HEK293 (cell line): ENCODE data around the gene CHAC1.
A peak's percentile ranks its signal among the peaks of the same experiment; 100 is the strongest.

Experiments used
- CTCF ChIA-PET: fragments of 350-600 bp; formaldehyde crosslinking; extraction: SDS; loops from one replicate; lab custom pipeline; 2021; ENCODE audit warnings: antibody characterized with exemption; lab: Yijun Ruan, JAX
- POLR2A ChIA-PET: fragments of 300-600 bp; formaldehyde crosslinking; extraction: SDS; loops from one replicate; lab custom pipeline; 2020; ENCODE audit warnings: antibody characterized with exemption, inconsistent platforms; lab: Yijun Ruan, JAX
- H3K27ac ChIP-seq: fragments of 200-500 bp; sonication (Bioruptor generic); 2 replicates; pipeline ENCODE4 v1.5.1; 2014; ENCODE audit warnings: low read depth, low read length, control low read depth, inconsistent platforms; ENCODE audit errors: extremely low read depth
- H3K36me3 ChIP-seq, 2 experiments: fragments of 200-500 bp in 1 of 2; sonication (Bioruptor generic) in 1 of 2; 1 replicate in 1 of 2; 2 replicates in 1 of 2; pipeline ENCODE4 v1.5.1; 2014 to 2017; ENCODE audit warnings: inconsistent platforms in 2 of 2, low read length in 2 of 2; ENCODE audit not compliant: control insufficient read depth in 2 of 2, insufficient read depth in 1 of 2
- H3K4me1 ChIP-seq: fragments of 200-500 bp; sonication (Bioruptor generic); 2 replicates; pipeline ENCODE4 v1.5.1; 2014; ENCODE audit warnings: mild to moderate bottlenecking, low read length, inconsistent platforms; ENCODE audit not compliant: control insufficient read depth, insufficient read depth
- H3K4me3 ChIP-seq: 2 replicates; pipeline ENCODE4 v1.5.1; 2011; ENCODE audit warnings: low read depth, mild to moderate bottlenecking, control low read depth, low read length, moderate library complexity
- H3K9me3 ChIP-seq: fragments of 200-500 bp; sonication (Bioruptor generic); 2 replicates; pipeline ENCODE4 v1.5.1; 2014; ENCODE audit warnings: low read depth, low read length, inconsistent platforms; ENCODE audit not compliant: control insufficient read depth, insufficient read depth
- GLIS1 ChIP-seq: fragments of 450-650 bp; formaldehyde crosslinking; IDR thresholded peaks from 2 replicates; pipeline ENCODE4 v1.5.1; 2016; ENCODE audit warnings: missing biosample characterization, missing genetic modification characterization
- IKZF3 ChIP-seq: fragments of 450-650 bp; IDR thresholded peaks from 2 replicates; pipeline ENCODE4 v1.5.0; 2018; ENCODE audit warnings: missing biosample characterization, mild to moderate bottlenecking, missing genetic modification characterization, moderate library complexity
- KLF16 ChIP-seq: fragments of 450-650 bp; formaldehyde crosslinking; IDR thresholded peaks from 2 replicates; pipeline ENCODE4 v1.5.1; 2017; ENCODE audit warnings: missing biosample characterization, missing genetic modification characterization
- OSR2 ChIP-seq: fragments of 450-650 bp; formaldehyde crosslinking; IDR thresholded peaks from 2 replicates; pipeline ENCODE4 v1.5.1; 2016; ENCODE audit warnings: missing biosample characterization, missing genetic modification characterization
- SCRT2 ChIP-seq: fragments of 450-650 bp; formaldehyde crosslinking; IDR thresholded peaks from 2 replicates; pipeline ENCODE4 v1.5.1; 2016; ENCODE audit warnings: missing biosample characterization, missing genetic modification characterization
- ZBTB48 ChIP-seq: fragments of 450-650 bp; formaldehyde crosslinking; IDR thresholded peaks from 2 replicates; pipeline ENCODE4 v1.5.1; 2016; ENCODE audit warnings: missing biosample characterization, missing genetic modification characterization
- ZFP69B ChIP-seq: fragments of 450-650 bp; formaldehyde crosslinking; IDR thresholded peaks from 2 replicates; pipeline ENCODE4 v1.5.1; 2016; ENCODE audit warnings: missing biosample characterization, missing genetic modification characterization
- ZNF112 ChIP-seq: fragments of 450-650 bp; formaldehyde crosslinking; IDR thresholded peaks from 2 replicates; pipeline ENCODE4 v1.5.0; 2017; ENCODE audit warnings: missing biosample characterization, missing genetic modification characterization
- ZNF114 ChIP-seq: fragments of 450-650 bp; formaldehyde crosslinking; IDR thresholded peaks from 2 replicates; pipeline ENCODE4 v1.5.0; 2017; ENCODE audit warnings: missing biosample characterization, missing genetic modification characterization
- ZNF169 ChIP-seq: fragments of 450-650 bp; formaldehyde crosslinking; IDR thresholded peaks from 2 replicates; pipeline ENCODE4 v1.5.1; 2016; ENCODE audit warnings: missing biosample characterization, missing genetic modification characterization
- ZNF223 ChIP-seq: fragments of 450-650 bp; formaldehyde crosslinking; IDR thresholded peaks from 2 replicates; pipeline ENCODE4 v1.5.1; 2016; ENCODE audit warnings: missing biosample characterization, missing genetic modification characterization
- ZNF24 ChIP-seq: fragments of 450-650 bp; formaldehyde crosslinking; IDR thresholded peaks from 2 replicates; pipeline ENCODE4 v1.5.1; 2016; ENCODE audit warnings: missing biosample characterization, missing genetic modification characterization
- ZNF324 ChIP-seq: fragments of 450-650 bp; formaldehyde crosslinking; IDR thresholded peaks from 2 replicates; pipeline ENCODE4 v1.5.1; 2016; ENCODE audit warnings: missing biosample characterization, missing genetic modification characterization
- ZNF350 ChIP-seq: fragments of 450-650 bp; formaldehyde crosslinking; IDR thresholded peaks from 2 replicates; pipeline ENCODE4 v1.5.0; 2017; ENCODE audit warnings: missing biosample characterization, mild to moderate bottlenecking, missing genetic modification characterization
- ZNF394 ChIP-seq: fragments of 450-650 bp; formaldehyde crosslinking; IDR thresholded peaks from 2 replicates; pipeline ENCODE4 v1.5.1; 2016; ENCODE audit warnings: missing biosample characterization, missing genetic modification characterization, mild to moderate bottlenecking, moderate library complexity, borderline replicate concordance
- ZNF560 ChIP-seq: fragments of 450-650 bp; formaldehyde crosslinking; IDR thresholded peaks from 2 replicates; pipeline ENCODE4 v1.5.1; 2017; ENCODE audit warnings: missing biosample characterization, missing genetic modification characterization, borderline replicate concordance
- ZNF561 ChIP-seq: fragments of 450-650 bp; IDR thresholded peaks from 2 replicates; pipeline ENCODE4 v1.5.1; 2018; ENCODE audit warnings: missing biosample characterization, missing genetic modification characterization, borderline replicate concordance
- ZNF658 ChIP-seq: fragments of 450-650 bp; formaldehyde crosslinking; IDR thresholded peaks from 2 replicates; pipeline ENCODE4; 2016; ENCODE audit warnings: missing biosample characterization, missing genetic modification characterization
- ZNF664 ChIP-seq: fragments of 450-650 bp; formaldehyde crosslinking; IDR thresholded peaks from 2 replicates; pipeline ENCODE4 v1.5.1; 2016; ENCODE audit warnings: missing biosample characterization, missing genetic modification characterization
- TF ChIP-seq, protein P1 (sequence below): fragments of 450-650 bp; formaldehyde crosslinking; IDR thresholded peaks from 2 replicates; pipeline ENCODE4 v1.5.1; 2016; ENCODE audit warnings: missing biosample characterization, missing genetic modification characterization, low read depth
- TF ChIP-seq, protein P2 (sequence below): fragments of 450-650 bp; formaldehyde crosslinking; IDR thresholded peaks from 2 replicates; pipeline ENCODE4 v1.5.1; 2016; ENCODE audit warnings: missing biosample characterization, missing genetic modification characterization
- TF ChIP-seq, protein P3 (sequence below): fragments of 450-650 bp; formaldehyde crosslinking; IDR thresholded peaks from 2 replicates; pipeline ENCODE4 v1.5.1; 2016; ENCODE audit warnings: missing biosample characterization, missing genetic modification characterization
- TF ChIP-seq, protein P4 (sequence below): fragments of 450-650 bp; formaldehyde crosslinking; IDR thresholded peaks from 2 replicates; pipeline ENCODE4 v1.5.1; 2017; ENCODE audit warnings: missing biosample characterization, missing genetic modification characterization

CHAC1 gene

DNA sequence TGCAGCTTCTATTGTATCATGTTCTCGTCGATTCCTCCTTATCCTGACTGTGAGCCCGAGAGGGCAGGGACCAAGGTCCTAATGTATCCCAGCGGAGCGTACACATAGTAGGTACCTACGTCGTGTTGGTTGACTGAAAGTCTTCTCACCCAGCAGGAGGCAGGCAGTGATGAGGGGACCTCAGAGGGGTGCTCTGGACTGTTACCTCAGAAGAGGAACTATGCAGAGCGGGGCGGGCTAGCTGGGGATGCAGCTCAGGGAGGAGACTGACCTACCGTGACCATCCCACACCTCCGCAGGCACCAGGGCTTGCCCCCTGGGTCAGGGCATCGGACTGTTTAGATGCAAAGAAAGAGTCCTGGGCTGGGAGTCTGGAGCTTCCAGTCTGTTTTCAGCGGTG, 11.4 kb downstream of the CHAC1 start:
- Histone ChIP-seq H3K9me3 (no peaks in the 10 kb centered on the region), H3K4me1 (no peaks in the 10 kb centered on the region), H3K36me3 (no peaks in the 10 kb centered on the region), H3K4me3 (no peak overlapping the region), H3K27ac (no peak overlapping the region)
- TF ChIP-seq ZNF394, result no peak
- TF ChIP-seq ZNF223 (tag by site-specific recombination), result no peak
- TF ChIP-seq, protein P1, sequence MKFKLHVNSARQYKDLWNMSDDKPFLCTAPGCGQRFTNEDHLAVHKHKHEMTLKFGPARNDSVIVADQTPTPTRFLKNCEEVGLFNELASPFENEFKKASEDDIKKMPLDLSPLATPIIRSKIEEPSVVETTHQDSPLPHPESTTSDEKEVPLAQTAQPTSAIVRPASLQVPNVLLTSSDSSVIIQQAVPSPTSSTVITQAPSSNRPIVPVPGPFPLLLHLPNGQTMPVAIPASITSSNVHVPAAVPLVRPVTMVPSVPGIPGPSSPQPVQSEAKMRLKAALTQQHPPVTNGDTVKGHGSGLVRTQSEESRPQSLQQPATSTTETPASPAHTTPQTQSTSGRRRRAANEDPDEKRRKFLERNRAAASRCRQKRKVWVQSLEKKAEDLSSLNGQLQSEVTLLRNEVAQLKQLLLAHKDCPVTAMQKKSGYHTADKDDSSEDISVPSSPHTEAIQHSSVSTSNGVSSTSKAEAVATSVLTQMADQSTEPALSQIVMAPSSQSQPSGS (tag by site-specific recombination), result no peak
- TF ChIP-seq, protein P2, sequence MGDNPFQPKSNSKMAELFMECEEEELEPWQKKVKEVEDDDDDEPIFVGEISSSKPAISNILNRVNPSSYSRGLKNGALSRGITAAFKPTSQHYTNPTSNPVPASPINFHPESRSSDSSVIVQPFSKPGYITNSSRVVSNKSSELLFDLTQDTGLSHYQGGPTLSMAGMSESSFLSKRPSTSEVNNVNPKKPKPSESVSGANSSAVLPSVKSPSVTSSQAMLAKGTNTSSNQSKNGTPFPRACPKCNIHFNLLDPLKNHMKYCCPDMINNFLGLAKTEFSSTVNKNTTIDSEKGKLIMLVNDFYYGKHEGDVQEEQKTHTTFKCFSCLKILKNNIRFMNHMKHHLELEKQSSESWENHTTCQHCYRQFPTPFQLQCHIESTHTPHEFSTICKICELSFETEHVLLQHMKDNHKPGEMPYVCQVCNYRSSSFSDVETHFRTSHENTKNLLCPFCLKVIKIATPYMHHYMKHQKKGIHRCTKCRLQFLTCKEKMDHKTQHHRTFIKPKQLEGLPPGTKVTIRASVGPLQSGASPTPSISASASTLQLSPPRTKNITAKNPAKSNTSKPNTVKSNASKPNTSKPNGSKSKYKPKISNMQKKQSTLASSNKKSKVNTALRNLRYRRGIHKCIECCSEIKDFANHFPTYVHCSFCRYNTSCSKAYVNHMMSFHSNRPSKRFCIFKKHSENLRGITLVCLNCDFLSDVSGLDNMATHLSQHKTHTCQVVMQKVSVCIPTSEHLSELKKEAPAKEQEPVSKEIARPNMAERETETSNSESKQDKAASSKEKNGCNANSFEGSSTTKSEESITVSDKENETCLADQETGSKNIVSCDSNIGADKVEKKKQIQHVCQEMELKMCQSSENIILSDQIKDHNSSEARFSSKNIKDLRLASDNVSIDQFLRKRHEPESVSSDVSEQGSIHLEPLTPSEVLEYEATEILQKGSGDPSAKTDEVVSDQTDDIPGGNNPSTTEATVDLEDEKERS (tag by site-specific recombination), result no peak
- TF ChIP-seq GLIS1 (tag by site-specific recombination), result no peak
- ChIA-PET CTCF (interaction anchor here (0.6 kb wide), 1 partner anchor 12 kb away, joined by 3 read pairs; no protein-coding TSS in a partner anchor), POLR2A (interaction anchor here (2.2 kb wide), 1 partner anchor 11 kb away, joined by 15 read pairs; the partner anchor contains the start of gene CHAC1)

DNA sequence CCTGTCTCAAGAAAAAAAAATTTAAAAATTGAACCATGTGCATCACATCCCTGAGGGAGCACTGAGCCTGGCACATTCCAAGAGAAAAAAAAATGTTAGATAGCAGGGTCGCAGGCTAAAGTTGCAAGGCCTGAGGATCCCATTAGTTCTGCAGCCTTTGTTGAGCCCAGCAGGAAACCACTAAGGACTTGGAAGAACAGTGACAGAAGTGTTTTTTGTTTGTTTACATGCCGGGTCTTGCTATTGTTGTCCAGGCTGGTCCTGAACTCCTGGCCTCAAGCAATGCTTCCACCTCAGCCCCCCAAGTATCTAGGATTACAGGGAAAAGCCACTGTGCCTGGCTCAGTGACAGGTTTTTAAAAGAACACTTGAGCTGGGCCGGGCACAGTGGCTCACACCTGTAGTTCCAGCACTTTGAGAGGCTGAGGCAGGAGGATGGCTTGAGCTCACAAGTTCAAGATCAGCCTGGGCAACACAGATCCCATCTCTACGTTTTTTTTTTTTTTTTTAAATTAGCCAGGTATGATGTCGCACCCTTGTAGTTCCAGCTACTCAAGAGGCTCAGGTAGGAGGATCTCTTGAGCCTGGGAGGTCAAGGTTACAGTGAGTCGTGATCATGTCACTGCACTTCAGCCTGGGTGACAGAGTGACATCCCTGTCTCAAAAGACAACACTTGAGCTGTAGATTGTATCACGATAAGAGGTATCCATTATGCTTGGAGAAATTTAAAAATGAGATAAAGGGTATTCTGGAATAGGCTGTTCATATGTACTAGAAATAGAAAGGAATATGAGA, 15.2 kb downstream of the CHAC1 start:
- no peaks in the 10 kb centered on the region for H3K4me1 ChIP-seq
- no peaks in the 10 kb centered on the region for H3K9me3 ChIP-seq
- H3K4me3 ChIP-seq, result no peak overlapping the region
- TF ChIP-seq OSR2 (tag by site-specific recombination), result 0 out of 2 replicates have a peak, but pooled peaks have one; percentile 10
- no peak for TF ChIP-seq ZNF658 (tag by site-specific recombination)
- TF ChIP-seq ZNF664, result no peak
- no peak for TF ChIP-seq ZNF169 (tag by site-specific recombination)
- TF ChIP-seq ZNF560, result no peak
- no peak for TF ChIP-seq ZBTB48 (tag by site-specific recombination)
- no peak for TF ChIP-seq ZNF324
- no peak for TF ChIP-seq ZFP69B (tag by site-specific recombination)
- TF ChIP-seq, all 188 proteins: peak for 1
- POLR2A ChIA-PET, result interaction anchor here (0.6 to 1.1 kb wide), 6 partner anchors 8 to 201 kb away, joined by 3 to 5 read pairs (median 4); partner anchors contain the start of gene CHAC1
- H3K27ac ChIP-seq, result no peak overlapping the region
- CTCF ChIA-PET, result interaction anchor here (0.6 to 1.2 kb wide), 5 partner anchors 27 to 392 kb away, joined by 3 to 7 read pairs (median 3); no protein-coding TSS in a partner anchor
- H3K36me3 ChIP-seq, result no peaks in the 10 kb centered on the region

DNA sequence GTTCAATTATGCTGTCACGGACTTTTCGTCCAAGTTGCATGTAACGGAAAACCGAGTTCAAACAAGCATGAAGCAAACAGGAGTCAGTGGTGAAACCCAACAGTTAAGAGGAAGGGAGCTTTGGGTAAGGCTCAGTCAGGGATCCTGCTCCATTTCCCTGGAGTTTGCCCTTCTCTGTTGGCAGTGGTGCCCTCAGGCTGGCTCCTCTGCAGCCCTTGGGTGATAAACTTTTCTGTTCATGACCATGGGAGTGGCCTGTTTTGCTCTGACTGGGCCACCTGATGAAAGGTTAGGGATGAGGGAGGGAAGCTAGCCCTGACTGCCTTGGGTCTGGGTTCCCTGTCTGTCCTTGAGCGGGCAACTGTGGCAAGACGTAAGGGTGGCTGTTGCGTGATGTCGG, 16.1 kb downstream of the CHAC1 start:
- ChIA-PET POLR2A (interaction anchor here (0.7 to 1.1 kb wide), 2 partner anchors 12 to 16 kb away, joined by 4 to 5 read pairs; partner anchors contain the start of gene CHAC1), CTCF (interaction anchor here (1.0 to 1.2 kb wide), 2 partner anchors 28 to 68 kb away, joined by 3 to 7 read pairs; no protein-coding TSS in a partner anchor)
- H3K9me3 ChIP-seq, result no peaks in the 10 kb centered on the region
- no peaks in the 10 kb centered on the region for H3K4me1 ChIP-seq
- H3K4me3 ChIP-seq, result no peak overlapping the region
- H3K36me3 ChIP-seq, result no peaks in the 10 kb centered on the region
- no peak overlapping the region for H3K27ac ChIP-seq
- TF ChIP-seq, protein P3, sequence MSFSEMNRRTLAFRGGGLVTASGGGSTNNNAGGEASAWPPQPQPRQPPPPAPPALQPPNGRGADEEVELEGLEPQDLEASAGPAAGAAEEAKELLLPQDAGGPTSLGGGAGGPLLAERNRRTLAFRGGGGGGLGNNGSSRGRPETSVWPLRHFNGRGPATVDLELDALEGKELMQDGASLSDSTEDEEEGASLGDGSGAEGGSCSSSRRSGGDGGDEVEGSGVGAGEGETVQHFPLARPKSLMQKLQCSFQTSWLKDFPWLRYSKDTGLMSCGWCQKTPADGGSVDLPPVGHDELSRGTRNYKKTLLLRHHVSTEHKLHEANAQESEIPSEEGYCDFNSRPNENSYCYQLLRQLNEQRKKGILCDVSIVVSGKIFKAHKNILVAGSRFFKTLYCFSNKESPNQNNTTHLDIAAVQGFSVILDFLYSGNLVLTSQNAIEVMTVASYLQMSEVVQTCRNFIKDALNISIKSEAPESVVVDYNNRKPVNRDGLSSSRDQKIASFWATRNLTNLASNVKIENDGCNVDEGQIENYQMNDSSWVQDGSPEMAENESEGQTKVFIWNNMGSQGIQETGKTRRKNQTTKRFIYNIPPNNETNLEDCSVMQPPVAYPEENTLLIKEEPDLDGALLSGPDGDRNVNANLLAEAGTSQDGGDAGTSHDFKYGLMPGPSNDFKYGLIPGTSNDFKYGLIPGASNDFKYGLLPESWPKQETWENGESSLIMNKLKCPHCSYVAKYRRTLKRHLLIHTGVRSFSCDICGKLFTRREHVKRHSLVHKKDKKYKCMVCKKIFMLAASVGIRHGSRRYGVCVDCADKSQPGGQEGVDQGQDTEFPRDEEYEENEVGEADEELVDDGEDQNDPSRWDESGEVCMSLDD (tag by site-specific recombination), result no peak
- no peak for TF ChIP-seq KLF16 (tag by site-specific recombination)
- no peak for TF ChIP-seq ZNF561
- TF ChIP-seq, protein P4, sequence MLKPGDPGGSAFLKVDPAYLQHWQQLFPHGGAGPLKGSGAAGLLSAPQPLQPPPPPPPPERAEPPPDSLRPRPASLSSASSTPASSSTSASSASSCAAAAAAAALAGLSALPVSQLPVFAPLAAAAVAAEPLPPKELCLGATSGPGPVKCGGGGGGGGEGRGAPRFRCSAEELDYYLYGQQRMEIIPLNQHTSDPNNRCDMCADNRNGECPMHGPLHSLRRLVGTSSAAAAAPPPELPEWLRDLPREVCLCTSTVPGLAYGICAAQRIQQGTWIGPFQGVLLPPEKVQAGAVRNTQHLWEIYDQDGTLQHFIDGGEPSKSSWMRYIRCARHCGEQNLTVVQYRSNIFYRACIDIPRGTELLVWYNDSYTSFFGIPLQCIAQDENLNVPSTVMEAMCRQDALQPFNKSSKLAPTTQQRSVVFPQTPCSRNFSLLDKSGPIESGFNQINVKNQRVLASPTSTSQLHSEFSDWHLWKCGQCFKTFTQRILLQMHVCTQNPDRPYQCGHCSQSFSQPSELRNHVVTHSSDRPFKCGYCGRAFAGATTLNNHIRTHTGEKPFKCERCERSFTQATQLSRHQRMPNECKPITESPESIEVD (tag by site-specific recombination), result no peak
- TF ChIP-seq ZNF324, result no peak
- TF ChIP-seq ZNF24 (tag by site-specific recombination), result no peak
- TF ChIP-seq IKZF3 (tag by site-specific recombination), result no peak
- no peak for TF ChIP-seq ZNF350 (tag by site-specific recombination)
- no peak for TF ChIP-seq ZNF112 (tag by site-specific recombination)
- TF ChIP-seq SCRT2 (tag by site-specific recombination), result no peak
- TF ChIP-seq ZNF114, result no peak
